Epidermal melanocyte (primary cell): Measurements from ENCODE around the gene PSME3.
"Not testable (repeated sequence)": the region's sequence is repeated elsewhere in the genome, so short reads cannot be mapped to it uniquely, and the experiment has no call there.

ENCODE experiments used
- DNase-seq: peaks from one replicate; pipeline ENCODE4 v3.0.0; 2011; ENCODE audit warnings: low spot score; ENCODE audit not compliant: insufficient read length

PSME3 gene

GRCh38 chr17:42877037-42877436, 43.8 kb downstream of the PSME3 start:
- no peak for DNase-seq

GRCh38 chr17:42878123-42878880, 45.1 kb downstream of the PSME3 start:
- DNase-seq, result no peak

DNA sequence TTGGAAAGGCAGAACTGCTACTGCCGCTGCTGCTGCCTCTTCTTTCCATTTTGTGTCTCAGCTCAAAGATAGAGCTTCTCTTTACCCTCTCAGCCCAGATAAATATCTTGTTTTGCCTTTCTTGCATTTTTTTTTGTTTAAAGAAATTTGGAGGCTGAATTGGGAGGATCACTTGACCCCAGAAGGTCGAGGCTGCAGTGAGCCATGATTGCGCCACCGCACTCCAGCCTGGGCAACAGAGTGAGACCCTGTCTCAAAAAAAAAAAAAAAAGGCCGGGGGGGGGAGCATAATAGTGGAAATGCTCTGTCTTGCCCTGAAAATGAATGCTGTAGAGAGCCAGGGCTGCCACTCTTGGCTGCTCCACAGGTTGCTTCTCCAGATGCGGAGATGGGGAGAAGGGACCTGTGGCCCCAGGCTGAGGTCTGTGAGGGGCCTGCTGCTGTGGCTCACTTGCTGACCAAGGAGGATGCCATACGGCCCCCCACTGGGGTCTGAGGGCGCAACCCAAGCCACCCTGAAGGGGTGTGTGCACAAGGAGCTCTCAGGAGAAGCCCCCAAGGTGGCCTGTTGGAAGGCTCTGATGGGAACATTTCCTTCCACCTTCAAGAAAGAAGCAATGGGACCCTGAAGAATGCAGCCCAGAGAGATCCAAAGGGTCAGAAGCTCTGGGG, 45.9 kb downstream of the PSME3 start:
- DNase-seq, result no peak

DNA sequence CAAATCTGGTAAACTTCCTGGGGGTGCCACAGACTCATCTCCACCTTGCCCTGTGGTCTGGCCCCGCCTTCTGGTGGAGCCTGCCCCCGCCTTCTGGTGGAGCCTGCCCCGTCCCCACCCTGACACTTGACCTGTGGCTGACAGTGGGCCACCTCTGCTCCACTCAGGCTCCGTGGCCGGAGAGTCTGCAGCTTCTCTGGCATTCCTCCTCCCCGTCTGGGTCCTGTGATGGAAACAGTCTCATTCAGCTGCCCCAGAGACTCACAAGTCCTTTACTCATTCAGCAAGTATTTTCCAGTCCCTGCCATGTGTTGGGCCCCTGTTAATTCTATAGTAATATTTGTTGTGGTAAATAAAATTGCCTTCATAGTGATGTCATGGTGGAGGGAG, 46.4 kb downstream of the PSME3 start:
- no peak for DNase-seq

DNA sequence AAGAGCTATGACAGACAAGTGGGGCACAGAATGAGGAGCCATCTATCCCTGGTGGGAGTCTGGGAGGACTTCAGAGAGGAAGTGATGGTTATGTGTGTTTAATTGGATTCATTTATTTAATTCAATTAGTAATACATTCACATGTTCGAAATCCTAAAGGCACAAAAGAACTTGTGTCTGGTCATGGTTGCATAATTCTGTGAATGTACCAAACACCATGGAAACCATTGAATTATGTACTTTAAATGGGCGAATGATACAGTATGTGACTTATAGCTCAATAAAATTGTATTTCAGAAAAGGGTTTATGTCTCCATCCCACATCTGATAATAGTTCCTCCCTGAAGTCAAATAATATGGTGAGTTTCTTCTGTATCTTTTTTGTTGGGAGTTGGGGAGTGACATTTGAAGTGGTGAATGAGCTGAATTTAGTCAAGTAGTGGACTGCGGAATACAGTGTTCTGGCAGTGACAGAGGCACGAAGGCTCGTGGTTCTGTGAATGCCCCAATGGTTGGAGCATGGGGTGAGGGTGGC, 47.6 kb downstream of the PSME3 start:
- DNase-seq, result no peak

GRCh38 chr17:42881706-42882105, 48.5 kb downstream of the PSME3 start:
- not testable (repeated sequence) for DNase-seq

DNA sequence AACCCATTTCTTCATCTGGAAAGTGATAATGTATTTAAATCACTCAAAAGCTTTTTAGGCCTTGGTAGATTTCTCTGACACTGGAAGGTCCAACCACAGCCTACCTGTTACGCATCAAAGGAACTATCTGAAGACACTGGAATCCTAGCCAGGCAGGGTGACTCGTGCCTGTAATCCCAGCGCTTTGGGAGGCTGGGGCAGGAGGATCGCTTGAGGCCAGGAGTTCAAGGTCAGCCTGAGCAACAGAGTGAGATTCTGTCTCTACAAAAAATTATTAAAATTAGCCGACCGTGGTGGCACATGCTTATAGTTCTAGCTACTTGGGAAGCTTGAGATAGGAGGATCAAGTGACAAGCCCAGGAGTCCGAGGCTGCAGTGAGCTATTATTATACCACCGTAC, 49.0 kb downstream of the PSME3 start:
- no peak for DNase-seq

DNA sequence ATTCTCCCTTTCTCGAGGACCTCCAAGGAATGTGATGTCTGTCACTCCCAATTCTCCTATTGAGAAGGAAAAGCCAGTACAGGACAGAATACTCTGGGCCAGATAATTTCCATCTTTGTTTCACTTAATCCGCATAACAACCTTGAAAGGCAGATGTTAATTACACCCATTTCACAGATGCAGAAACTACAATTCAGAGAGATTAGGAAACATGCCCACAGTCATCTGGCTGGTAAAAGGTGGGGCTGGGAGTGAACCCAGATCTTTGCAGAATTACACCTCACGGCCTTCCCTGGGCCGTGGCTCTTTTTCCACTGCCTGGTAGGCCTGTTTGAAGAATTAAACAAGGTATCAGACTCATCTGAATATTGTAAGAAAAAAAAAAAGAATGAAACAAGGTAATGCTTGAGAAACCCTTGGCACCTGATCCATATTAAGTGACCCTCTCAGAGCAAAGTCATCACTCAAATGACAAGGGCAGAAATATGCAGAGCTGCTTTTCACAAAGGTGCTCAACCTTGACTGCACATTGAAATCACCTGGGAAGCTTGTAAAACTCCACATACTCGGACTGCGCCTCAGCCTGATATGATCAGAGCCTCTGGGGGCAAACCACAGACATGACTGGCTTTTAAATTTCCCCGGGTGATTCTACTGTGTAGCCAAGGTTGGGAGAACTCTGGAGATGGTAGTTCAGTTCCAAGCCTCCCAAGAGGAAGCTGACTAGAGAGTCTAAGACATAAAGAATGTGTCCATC, 50.8 kb downstream of the PSME3 start:
- no peak for DNase-seq

DNA sequence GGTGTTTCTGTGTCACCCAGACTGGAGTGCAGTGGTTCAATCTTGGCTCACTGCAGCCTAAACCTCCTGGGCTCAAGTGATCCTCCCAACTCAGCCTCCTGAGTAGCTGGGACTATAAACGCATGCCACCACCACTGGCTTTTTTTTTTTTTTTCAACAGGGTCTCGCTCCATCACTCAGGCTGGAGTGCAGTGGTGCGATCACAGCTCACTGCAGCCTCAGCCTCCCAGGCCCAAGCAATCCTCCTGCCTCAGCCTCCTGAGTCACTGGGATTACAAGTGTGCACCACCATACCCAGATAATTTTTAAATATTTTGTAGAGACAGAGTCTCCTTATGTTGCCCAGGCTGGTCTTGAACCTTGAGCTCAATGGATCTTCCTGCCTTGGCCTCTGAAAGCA, 52.6 kb downstream of the PSME3 start:
- DNase-seq, result not testable (repeated sequence)

DNA sequence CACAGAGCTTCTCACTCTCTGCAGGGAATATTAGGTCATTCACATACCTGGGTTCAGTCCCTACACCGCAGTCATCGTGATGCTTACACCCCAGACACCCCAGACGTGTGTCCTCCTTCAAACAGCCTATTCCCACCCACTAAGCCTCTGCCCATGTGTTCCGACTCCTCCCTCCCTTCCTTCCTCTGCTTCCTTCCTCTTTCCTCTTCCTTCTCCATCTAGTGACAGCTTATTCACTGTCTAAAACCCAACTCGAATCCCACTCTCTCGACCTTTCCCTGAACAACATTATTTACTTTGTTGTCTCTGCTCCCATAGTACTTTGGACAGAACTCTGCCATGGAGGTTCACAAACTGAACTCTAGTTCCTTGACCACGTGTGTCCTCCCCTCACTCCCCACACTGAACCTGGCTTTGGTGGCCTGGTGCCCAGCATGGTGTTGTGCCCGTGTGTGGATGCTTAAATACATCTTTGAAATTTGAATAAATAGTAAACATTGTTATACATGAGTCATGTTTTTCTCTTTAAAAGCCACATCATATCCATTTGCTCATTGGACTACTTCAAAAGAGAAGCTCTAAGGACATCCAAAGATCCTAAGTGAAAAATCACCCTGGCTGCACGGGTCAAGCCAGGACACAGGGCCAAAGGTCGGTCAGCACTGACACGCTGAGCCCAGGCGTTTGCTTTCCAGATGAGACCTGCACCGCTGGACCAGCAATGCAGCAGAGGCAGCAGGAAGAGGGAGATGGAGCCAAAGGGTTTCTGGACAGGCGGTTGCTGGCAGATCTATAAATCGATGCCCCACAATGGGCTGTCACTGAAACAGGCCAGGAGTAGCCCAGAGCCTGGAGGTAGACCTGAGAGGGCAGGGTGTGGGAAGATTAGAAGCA, 53.3 kb downstream of the PSME3 start:
- no peak for DNase-seq

- no peak for DNase-seq
These were observed 56.6 kb downstream of the PSME3 start for GRCh38 chr17:42889809-42890208.

DNA sequence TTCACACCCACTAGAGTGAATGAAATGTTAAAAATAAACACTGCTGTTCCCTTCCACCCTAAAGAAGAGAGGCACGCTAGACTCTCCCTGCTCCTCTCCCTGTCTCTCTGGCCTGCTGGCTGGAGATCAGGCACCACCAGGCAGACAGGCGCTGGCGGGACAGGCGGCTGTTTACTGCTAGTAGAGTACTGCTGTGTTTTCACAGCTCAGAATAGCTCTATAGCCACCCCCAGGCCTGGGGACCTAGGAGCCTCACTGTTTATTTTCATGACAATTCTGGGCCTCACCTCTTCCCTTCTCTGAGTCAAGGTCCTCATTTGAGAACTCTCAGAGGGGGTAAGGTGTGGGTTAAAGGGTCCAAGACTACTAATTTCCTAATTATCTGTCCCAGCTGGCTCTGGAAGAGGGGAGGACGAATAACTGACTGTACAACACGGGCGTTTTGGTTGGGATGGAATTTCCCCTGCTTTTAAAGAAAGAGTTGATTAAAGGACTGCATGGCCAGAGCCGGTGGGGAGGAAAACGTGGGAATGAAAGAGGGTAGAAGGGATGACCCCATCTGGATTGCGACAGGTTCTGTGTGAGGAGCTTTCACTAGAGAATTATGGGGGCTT, 58.4 kb downstream of the PSME3 start:
- DNase-seq, result no peak

GRCh38 chr17:42893359-42893758, 60.2 kb downstream of the PSME3 start:
- DNase-seq, result no peak
